ENCODE data around the gene CHSY1. TPM values are rescaled to one million over a fixed set of nuclear protein-coding genes. Genes with fewer than 3 reads are reported as not detected.

Gene CHSY1
- total RNA-seq, 2 experiments from 2014 or later, result 50.5 to 59.4 TPM

GRCh38 chr15:101159936-101160815 lies 91.7 kb downstream of the CHSY1 start:
- Mint-ChIP-seq H3K9me3 (ENCODE audit: low read depth) (peaks cover 12% of the 10 kb centered on the region), H3K4me3 (no peak overlapping the region), H3K27ac (peak overlapping the region; percentile 30), H3K36me3 (peaks cover 21% of the 10 kb centered on the region), H3K27me3 (peaks cover 2% of the 10 kb centered on the region), H3K4me1 (peaks cover 39% of the 10 kb centered on the region)
- DNase-seq (no peak), ATAC-seq (no peak)
- CTCF ChIA-PET, result interaction anchor here (1.2 kb wide), 1 partner anchor 8 kb away, joined by 3 read pairs; no protein-coding TSS in a partner anchor

GRCh38 chr15:101159096-101159935 lies 92.5 kb downstream of the CHSY1 start:
- Mint-ChIP-seq H3K36me3 (peaks cover 14% of the 10 kb centered on the region), H3K9me3 (ENCODE audit: low read depth) (peaks cover 9% of the 10 kb centered on the region), H3K27me3 (peaks cover 2% of the 10 kb centered on the region), H3K4me3 (no peak overlapping the region), H3K27ac (peak overlapping the region; percentile 45), H3K4me1 (peaks cover 39% of the 10 kb centered on the region)
- ATAC-seq (peak; percentile 71), DNase-seq (peak; percentile 53)
- CTCF ChIA-PET, result interaction anchor here (1.2 kb wide), 1 partner anchor 9 kb away, joined by 3 read pairs; no protein-coding TSS in a partner anchor

GRCh38 chr15:101158166-101159095 lies 93.4 kb downstream of the CHSY1 start:
- CTCF ChIA-PET, result interaction anchor here (1.8 kb wide), 1 partner anchor 30 kb away, joined by 4 read pairs; no protein-coding TSS in a partner anchor
- Mint-ChIP-seq H3K9me3 (ENCODE audit: low read depth) (peaks cover under 1% of the 10 kb centered on the region), H3K4me3 (no peak overlapping the region), H3K4me1 (peaks cover 37% of the 10 kb centered on the region), H3K27ac (no peak overlapping the region), H3K36me3 (peaks cover 5% of the 10 kb centered on the region), H3K27me3 (peaks cover 2% of the 10 kb centered on the region)
- no peak for DNase-seq
- ATAC-seq, result no peak

- CTCF ChIA-PET, result interaction anchor here (1.8 kb wide), 1 partner anchor 29 kb away, joined by 4 read pairs; no protein-coding TSS in a partner anchor
- Mint-ChIP-seq H3K4me1 (peaks cover 37% of the 10 kb centered on the region), H3K4me3 (no peak overlapping the region), H3K36me3 (peaks cover 5% of the 10 kb centered on the region), H3K27ac (no peak overlapping the region), H3K9me3 (ENCODE audit: low read depth) (no peaks in the 10 kb centered on the region), H3K27me3 (peaks cover 2% of the 10 kb centered on the region)
- DNase-seq, result no peak
- no peak for ATAC-seq
These were observed 94.1 kb downstream of the CHSY1 start for GRCh38 chr15:101157721-101158120.

- no peaks in the 10 kb centered on the region for H3K9me3 Mint-ChIP-seq (ENCODE audit: low read depth)
- H3K27me3 Mint-ChIP-seq, result peaks cover 2% of the 10 kb centered on the region
- no peak for ATAC-seq
- DNase-seq, result no peak
- peaks cover 28% of the 10 kb centered on the region for H3K4me1 Mint-ChIP-seq
- H3K36me3 Mint-ChIP-seq, result peaks cover 2% of the 10 kb centered on the region
- H3K27ac Mint-ChIP-seq, result no peak overlapping the region
- CTCF ChIA-PET, result interaction anchor here (0.8 kb wide), 1 partner anchor 10 kb away, joined by 3 read pairs; no protein-coding TSS in a partner anchor
- no peak overlapping the region for H3K4me3 Mint-ChIP-seq
These were observed 95.2 kb downstream of the CHSY1 start for GRCh38 chr15:101156509-101157159.

GRCh38 chr15:101156061-101156460 lies 95.8 kb downstream of the CHSY1 start:
- DNase-seq (no peak), ATAC-seq (no peak)
- H3K27me3 Mint-ChIP-seq, result peaks cover 2% of the 10 kb centered on the region
- H3K4me1 Mint-ChIP-seq, result peaks cover 30% of the 10 kb centered on the region
- H3K9me3 Mint-ChIP-seq (ENCODE audit: low read depth), result no peaks in the 10 kb centered on the region
- no peak overlapping the region for H3K4me3 Mint-ChIP-seq
- H3K36me3 Mint-ChIP-seq, result peaks cover 2% of the 10 kb centered on the region
- no peak overlapping the region for H3K27ac Mint-ChIP-seq
- CTCF ChIA-PET, result interaction anchor here (0.8 kb wide), 1 partner anchor 10 kb away, joined by 3 read pairs; no protein-coding TSS in a partner anchor

GRCh38 chr15:101153801-101154656 lies 97.8 kb downstream of the CHSY1 start:
- Mint-ChIP-seq H3K36me3 (no peaks in the 10 kb centered on the region), H3K4me1 (peaks cover 24% of the 10 kb centered on the region), H3K9me3 (ENCODE audit: low read depth) (no peaks in the 10 kb centered on the region), H3K27ac (no peak overlapping the region), H3K4me3 (no peak overlapping the region), H3K27me3 (peaks cover 2% of the 10 kb centered on the region)
- ATAC-seq (no peak), DNase-seq (no peak)
- CTCF ChIA-PET, result interaction anchor here (1.5 to 2.1 kb wide), 4 partner anchors 11 to 104 kb away, joined by 4 to 7 read pairs (median 5); no protein-coding TSS in a partner anchor

GRCh38 chr15:101152914-101153313 lies 98.9 kb downstream of the CHSY1 start:
- no peaks in the 10 kb centered on the region for H3K9me3 Mint-ChIP-seq (ENCODE audit: low read depth)
- CTCF ChIA-PET, result interaction anchor here (1.2 to 2.1 kb wide), 5 partner anchors 10 to 26 kb away, joined by 3 to 7 read pairs (median 4); no protein-coding TSS in a partner anchor
- no peak overlapping the region for H3K4me3 Mint-ChIP-seq
- peaks cover 2% of the 10 kb centered on the region for H3K27me3 Mint-ChIP-seq
- ATAC-seq (peak; percentile 40), DNase-seq (no peak)
- no peak overlapping the region for H3K27ac Mint-ChIP-seq
- no peaks in the 10 kb centered on the region for H3K36me3 Mint-ChIP-seq
- peaks cover 30% of the 10 kb centered on the region for H3K4me1 Mint-ChIP-seq

- no peaks in the 10 kb centered on the region for H3K9me3 Mint-ChIP-seq (ENCODE audit: low read depth)
- CTCF ChIA-PET, result interaction anchor here (1.8 kb wide), 1 partner anchor 9 kb away, joined by 5 read pairs; no protein-coding TSS in a partner anchor
- no peak overlapping the region for H3K4me3 Mint-ChIP-seq
- H3K27ac Mint-ChIP-seq, result no peak overlapping the region
- DNase-seq (no peak), ATAC-seq (no peak)
- H3K36me3 Mint-ChIP-seq, result no peaks in the 10 kb centered on the region
- H3K4me1 Mint-ChIP-seq, result peaks cover 36% of the 10 kb centered on the region
- peaks cover 3% of the 10 kb centered on the region for H3K27me3 Mint-ChIP-seq
These were observed 100.6 kb downstream of the CHSY1 start for GRCh38 chr15:101151288-101151687.

- Mint-ChIP-seq H3K9me3 (ENCODE audit: low read depth) (no peaks in the 10 kb centered on the region), H3K4me1 (peaks cover 40% of the 10 kb centered on the region), H3K27ac (no peak overlapping the region), H3K4me3 (no peak overlapping the region), H3K27me3 (peaks cover 8% of the 10 kb centered on the region), H3K36me3 (no peaks in the 10 kb centered on the region)
- no peak for ATAC-seq
- no peak for DNase-seq
- CTCF ChIA-PET, result interaction anchor here (1.4 to 1.8 kb wide), 2 partner anchors 8 to 50 kb away, joined by 3 to 5 read pairs; no protein-coding TSS in a partner anchor
These were observed 101.2 kb downstream of the CHSY1 start for GRCh38 chr15:101150723-101151040.

All from activated CD8-positive, alpha-beta memory T cell treated with anti-CD3 and anti-CD28 coated beads, Interleukin-2, amount 10 ng/mL, durations not matched to agents 7 days and 5 days (primary cell).